Activated naive CD4-positive, alpha-beta T cell (primary cell): ENCODE measurements around the gene CAD.
A peak's percentile ranks its signal among the peaks of the same experiment; 100 is the strongest.

Experiments used
- DNase-seq, 4 experiments: peaks; one replicate each; lab custom pipeline; 2025; lab: John Stamatoyannopoulos, UW

CAD gene

GRCh38 chr2:27225526-27225925, 8.4 kb downstream of the CAD start:
- DNase-seq = no peak

GRCh38 chr2:27227501-27227900, 10.3 kb downstream of the CAD start:
- DNase-seq = no peak

- DNase-seq = no peak
Observed at GRCh38 chr2:27231921-27232320, 14.8 kb downstream of the CAD start.

- no peak for DNase-seq
Observed at GRCh38 chr2:27233341-27233740, 16.2 kb downstream of the CAD start.

- DNase-seq = no peak
Observed at GRCh38 chr2:27236136-27236535, 19.0 kb downstream of the CAD start.

GRCh38 chr2:27236626-27237025, 19.5 kb downstream of the CAD start:
- DNase-seq = no peak

GRCh38 chr2:27237341-27237945, 20.3 kb downstream of the CAD start:
- DNase-seq = no peak

GRCh38 chr2:27238976-27239375, 21.8 kb downstream of the CAD start:
- no peak for DNase-seq

GRCh38 chr2:27240406-27240805, 23.2 kb downstream of the CAD start:
- DNase-seq = no peak

GRCh38 chr2:27241761-27242613, 24.8 kb downstream of the CAD start:
- no peak for DNase-seq

- DNase-seq = no peak
Observed at GRCh38 chr2:27242614-27242951, 25.4 kb downstream of the CAD start.

GRCh38 chr2:27243391-27244130, 26.4 kb downstream of the CAD start:
- DNase-seq = no peak

- DNase-seq = no peak
Observed at GRCh38 chr2:27245116-27245515, 27.9 kb downstream of the CAD start.

- DNase-seq = no peak
Observed at GRCh38 chr2:27245626-27246025, 28.5 kb downstream of the CAD start.

GRCh38 chr2:27247893-27248292, 30.7 kb downstream of the CAD start:
- no peak for DNase-seq

- DNase-seq = no peak
Observed at GRCh38 chr2:27249159-27249890, 32.2 kb downstream of the CAD start.

- peak in 1 of 4 experiments; percentile 41 for DNase-seq
Observed at GRCh38 chr2:27249891-27250651, 32.9 kb downstream of the CAD start.

- DNase-seq = no peak
Observed at GRCh38 chr2:27250652-27251379, 33.6 kb downstream of the CAD start.

GRCh38 chr2:27251766-27252165, 34.6 kb downstream of the CAD start:
- no peak for DNase-seq

- no peak for DNase-seq
Observed at GRCh38 chr2:27255187-27255586, 38.0 kb downstream of the CAD start.

- no peak for DNase-seq
Observed at GRCh38 chr2:27255660-27256059, 38.5 kb downstream of the CAD start.
